ENCODE results near the gene FBXO48.
A peak's percentile ranks its signal among the peaks of the same experiment; 100 is the strongest.
"Not testable (repeated sequence)": the region's sequence is repeated elsewhere in the genome, so short reads cannot be mapped to it uniquely, and the experiment has no call there.

Gene FBXO48

GRCh38 chr2:68491582-68491981 is 24.5 kb upstream of the FBXO48 start:
- H4K20me1 ChIP-seq (ENCODE audit: insufficient read depth, low read length), result no peaks in the 10 kb centered on the region
- H3K27me3 ChIP-seq (ENCODE audit: insufficient read depth, low read length, poor library complexity), result no peaks in the 10 kb centered on the region
- no peak overlapping the region for H2AFZ ChIP-seq (ENCODE audit: low read depth, low read length)
- no peaks in the 10 kb centered on the region for H3K79me2 ChIP-seq (ENCODE audit: insufficient read depth, low read length)
- ATAC-seq (ENCODE audit: insufficient read depth, low read depth), result no peak
- H3K9me3 ChIP-seq (ENCODE audit: insufficient read depth, low read length, severe bottlenecking), result peaks cover 13% of the 10 kb centered on the region
- no peak overlapping the region for H3K4me2 ChIP-seq (ENCODE audit: insufficient read depth, low read length)
- H3K4me1 ChIP-seq (ENCODE audit: insufficient read depth, low read length), result no peaks in the 10 kb centered on the region; the same call in 1 of the 2 replicates
- no peak overlapping the region for H3K9ac ChIP-seq (ENCODE audit: low read depth, low read length)
- DNase-seq, result no peak
- TF ChIP-seq EZH2 (IDR thresholded peaks at IDR 0.05; ENCODE audit: borderline replicate concordance, low read depth, low read length, severe bottlenecking) (no peak), CTCF (IDR thresholded peaks at IDR 0.05; ENCODE audit: borderline replicate concordance, extremely low read depth, low read length, poor library complexity, severe bottlenecking) (no peak)
- H3K27ac ChIP-seq (ENCODE audit: low read length), result no peak overlapping the region
- H3K36me3 ChIP-seq (ENCODE audit: insufficient read depth, low read length), result no peaks in the 10 kb centered on the region
- no peak overlapping the region for H3K4me3 ChIP-seq (ENCODE audit: low read depth in 1 of 2, low read length in 2 of 2)

DNA sequence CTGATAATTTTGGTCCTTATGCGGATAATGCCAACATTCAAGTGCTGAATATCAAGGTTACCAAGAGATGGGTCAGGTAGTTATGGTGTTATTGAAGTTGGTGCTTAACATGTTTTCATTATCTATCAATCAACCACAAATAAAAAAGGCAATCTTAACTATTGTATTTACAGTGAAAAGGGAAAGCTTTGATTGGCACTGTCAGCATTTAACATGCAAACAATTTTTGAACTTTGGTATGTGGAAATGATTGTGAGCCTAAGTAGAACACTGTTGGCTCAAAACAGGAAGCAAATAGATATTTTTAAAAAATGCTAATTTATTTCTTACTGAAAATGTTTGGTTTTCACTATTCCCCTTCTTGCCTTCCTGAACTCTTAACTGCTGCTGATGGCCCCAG is 22.2 kb upstream of the FBXO48 start:
- H4K20me1 ChIP-seq (ENCODE audit: insufficient read depth, low read length), result no peaks in the 10 kb centered on the region
- H3K27ac ChIP-seq (ENCODE audit: low read length), result no peak overlapping the region
- no peak for ATAC-seq (ENCODE audit: insufficient read depth, low read depth)
- TF ChIP-seq CTCF (IDR thresholded peaks at IDR 0.05; ENCODE audit: borderline replicate concordance, extremely low read depth, low read length, poor library complexity, severe bottlenecking) (no peak), EZH2 (IDR thresholded peaks at IDR 0.05; ENCODE audit: borderline replicate concordance, low read depth, low read length, severe bottlenecking) (no peak)
- H3K4me3 ChIP-seq (ENCODE audit: low read depth in 1 of 2, low read length in 2 of 2), result no peak overlapping the region
- H3K9me3 ChIP-seq (ENCODE audit: insufficient read depth, low read length, severe bottlenecking), result no peaks in the 10 kb centered on the region
- DNase-seq, result no peak
- no peaks in the 10 kb centered on the region; the same call in 1 of the 2 replicates for H3K4me1 ChIP-seq (ENCODE audit: insufficient read depth, low read length)
- H3K36me3 ChIP-seq (ENCODE audit: insufficient read depth, low read length), result no peaks in the 10 kb centered on the region
- no peaks in the 10 kb centered on the region for H3K79me2 ChIP-seq (ENCODE audit: insufficient read depth, low read length)
- H3K27me3 ChIP-seq (ENCODE audit: insufficient read depth, low read length, poor library complexity), result no peaks in the 10 kb centered on the region
- no peak overlapping the region for H2AFZ ChIP-seq (ENCODE audit: low read depth, low read length)
- H3K9ac ChIP-seq (ENCODE audit: low read depth, low read length), result no peak overlapping the region
- no peak overlapping the region for H3K4me2 ChIP-seq (ENCODE audit: insufficient read depth, low read length)

DNA sequence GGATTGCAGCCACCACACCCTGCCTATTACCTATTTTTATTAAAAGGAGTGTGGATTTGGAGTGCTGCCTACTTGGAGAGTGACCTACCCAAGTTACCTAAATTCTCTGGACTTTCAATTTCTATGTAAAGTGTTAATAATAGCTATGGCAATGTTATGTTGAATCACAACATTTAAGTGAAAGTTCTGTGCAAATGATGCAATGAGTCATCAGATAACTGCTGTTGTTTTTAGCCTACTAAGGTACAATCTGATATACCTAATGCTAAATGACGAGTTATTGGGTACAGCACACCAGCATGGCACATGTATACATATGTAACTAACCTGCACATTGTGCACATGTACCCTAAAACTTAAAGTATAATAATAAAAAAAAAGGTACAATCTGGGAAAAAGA is 21.5 kb upstream of the FBXO48 start:
- H3K27me3 ChIP-seq (ENCODE audit: insufficient read depth, low read length, poor library complexity); H3K9me3 ChIP-seq (ENCODE audit: insufficient read depth, low read length, severe bottlenecking); H2AFZ ChIP-seq (ENCODE audit: low read depth, low read length); H3K9ac ChIP-seq (ENCODE audit: low read depth, low read length); H4K20me1 ChIP-seq (ENCODE audit: insufficient read depth, low read length); H3K4me2 ChIP-seq (ENCODE audit: insufficient read depth, low read length); H3K4me3 ChIP-seq (ENCODE audit: low read depth in 1 of 2, low read length in 2 of 2); H3K27ac ChIP-seq (ENCODE audit: low read length); DNase-seq; H3K36me3 ChIP-seq (ENCODE audit: insufficient read depth, low read length); H3K79me2 ChIP-seq (ENCODE audit: insufficient read depth, low read length); ATAC-seq (ENCODE audit: insufficient read depth, low read depth); H3K4me1 ChIP-seq (ENCODE audit: insufficient read depth, low read length): not testable (repeated sequence)

GRCh38 chr2:68487773-68488355 is 20.8 kb upstream of the FBXO48 start:
- H4K20me1 ChIP-seq (ENCODE audit: insufficient read depth, low read length), result no peaks in the 10 kb centered on the region
- H3K36me3 ChIP-seq (ENCODE audit: insufficient read depth, low read length), result no peaks in the 10 kb centered on the region
- H3K4me2 ChIP-seq (ENCODE audit: insufficient read depth, low read length), result no peak overlapping the region
- H3K27ac ChIP-seq (ENCODE audit: low read length), result no peak overlapping the region
- ATAC-seq (ENCODE audit: insufficient read depth, low read depth) (peak; percentile 73), DNase-seq (no peak)
- H3K9ac ChIP-seq (ENCODE audit: low read depth, low read length), result no peak overlapping the region
- peak; percentile 69 for TF ChIP-seq CTCF (IDR thresholded peaks at IDR 0.05; ENCODE audit: borderline replicate concordance, extremely low read depth, low read length, poor library complexity, severe bottlenecking)
- no peak for TF ChIP-seq EZH2 (IDR thresholded peaks at IDR 0.05; ENCODE audit: borderline replicate concordance, low read depth, low read length, severe bottlenecking)
- H3K27me3 ChIP-seq (ENCODE audit: insufficient read depth, low read length, poor library complexity), result no peaks in the 10 kb centered on the region
- no peaks in the 10 kb centered on the region for H3K9me3 ChIP-seq (ENCODE audit: insufficient read depth, low read length, severe bottlenecking)
- no peaks in the 10 kb centered on the region; the same call in 1 of the 2 replicates for H3K4me1 ChIP-seq (ENCODE audit: insufficient read depth, low read length)
- H3K79me2 ChIP-seq (ENCODE audit: insufficient read depth, low read length), result no peaks in the 10 kb centered on the region
- no peak overlapping the region for H3K4me3 ChIP-seq (ENCODE audit: low read depth in 1 of 2, low read length in 2 of 2)
- H2AFZ ChIP-seq (ENCODE audit: low read depth, low read length), result no peak overlapping the region
